Lung (tissue), 16 donors: ENCODE measurements around the gene ITGB8. TPM values are rescaled to one million over a fixed set of nuclear protein-coding genes. Genes with fewer than 3 reads are reported as not detected.

ENCODE experiments used
- ATAC-seq: fragments of 200-7000 bp; cut with Tn5 transposase; one replicate; pipeline ENCODE4 v1.9.1; 2020; ENCODE audit warnings: moderate number of reproducible peaks; ENCODE audit not compliant: insufficient read depth, low FRiP score
- DNase-seq, 3 donors: peaks; one replicate each; pipeline ENCODE4 v3.0.0-alpha.2; 2013 to 2017
- H3K27ac ChIP-seq, 2 donors: one replicate each; pipeline ENCODE4 v1.5.1; 2013; ENCODE audit warnings: mild to moderate bottlenecking in 2 of 2, moderate library complexity in 2 of 2, control low read depth in 1 of 2, inconsistent platforms in 1 of 2, low read depth in 1 of 2, low read length in 1 of 2
- H3K27me3 ChIP-seq, 3 donors: one replicate each; pipeline ENCODE4 v1.5.1; 2013; ENCODE audit warnings: low read length in 2 of 3; ENCODE audit not compliant: control insufficient read depth in 3 of 3, insufficient read depth in 3 of 3
- H3K36me3 ChIP-seq, 4 donors: one replicate each; pipeline ENCODE4 v1.5.1; 2013; ENCODE audit warnings: low read length in 4 of 4, mild to moderate bottlenecking in 1 of 4, moderate library complexity in 1 of 4; ENCODE audit not compliant: control insufficient read depth in 4 of 4, insufficient read depth in 4 of 4
- H3K4me1 ChIP-seq, 5 donors: one replicate each; pipeline ENCODE4 v1.5.1; 2013; ENCODE audit warnings: low read length in 5 of 5, mild to moderate bottlenecking in 2 of 5, moderate library complexity in 1 of 5; ENCODE audit not compliant: control insufficient read depth in 5 of 5, insufficient read depth in 5 of 5
- H3K4me3 ChIP-seq: one replicate; pipeline ENCODE4 v1.5.1; 2013; ENCODE audit warnings: mild to moderate bottlenecking, control low read depth, moderate library complexity
- H3K9ac ChIP-seq, 2 donors: one replicate each; pipeline ENCODE4 v1.5.1; 2013; ENCODE audit warnings: low read length in 2 of 2, control low read depth in 1 of 2; ENCODE audit not compliant: insufficient read depth in 1 of 2
- H3K9me3 ChIP-seq, 4 donors: one replicate each; pipeline ENCODE4 v1.5.1; 2013; ENCODE audit warnings: low read length in 3 of 4, mild to moderate bottlenecking in 1 of 4, moderate library complexity in 1 of 4; ENCODE audit not compliant: control insufficient read depth in 4 of 4, insufficient read depth in 3 of 4
- CTCF ChIP-seq: IDR thresholded peaks from 2 replicates; pipeline ENCODE4 v1.5.1; 2012; ENCODE audit warnings: mild to moderate bottlenecking; ENCODE audit errors: control extremely low read depth, extremely low read depth
- WGBS, 2 donors: extraction: QIAGEN DNeasy Blood & Tissue Kit; methylation state at CpG; one replicate each; pipeline ENCODE4 v1.1.7; 2013; 5-methylcytosine and 5-hydroxymethylcytosine counted together
- long read RNA-seq, 5 donors: transcript quantifications; one replicate each; lab custom pipeline, GENCODE V29; 2026
- polyA plus RNA-seq, 2 donors: library from polyadenylated mRNA; stranded (reverse); fragments of 200-250 nt; gene quantifications; one replicate each; pipeline ENCODE4 v1.2.1, GENCODE V29; 2013
- total RNA-seq, 2 donors: library from RNA; depleted of rRNA in 1 of 2; stranded (reverse); fragments of >200 nt in 1 of 2; gene quantifications; one replicate each; pipeline ENCODE4 v1.2.1, GENCODE V29; 2014 to 2021
- donor health status: control.
- donor health status: control.
- donor health status: Bipolar disorder and iron deficiency.
- donor health status: healthy.
- donor health status: DM: yes; HTN: yes; CAD: no.

Gene ITGB8
- total RNA-seq (10 to 100 TPM; 27.2 to 29.7 TPM), polyA plus RNA-seq (1 to 10 TPM; 1.5 to 3.2 TPM)
- long read RNA-seq, donor 1: 0 reads
- long read RNA-seq, donor 2: 0 reads
- long read RNA-seq, donor 3: 0 reads
- long read RNA-seq, donor 4: 0 reads
- long read RNA-seq, donor 5, full-length matches to known transcripts: 1 of 1 reads
- long read RNA-seq, donor 5, partial matches to known transcripts: 0 of 1 reads
- long read RNA-seq, donor 5, other reads (novel, unspliced or antisense): 0 of 1 reads

- Histone ChIP-seq H3K9me3 (no peaks in the 10 kb centered on the region), H3K27me3 (no peaks in the 10 kb centered on the region), H3K27ac (peak within 1 kb of the TSS; percentile 43 to 72), H3K36me3 (no peaks in the 10 kb centered on the region), H3K4me1 (peaks cover 0 to 14% (median 0%) of the 10 kb centered on the region in 5 donors), H3K4me3 (peak within 1 kb of the TSS; percentile 36), H3K9ac (peak within 1 kb of the TSS; percentile 95 to 98)
- DNase-seq (peak; percentile 90 to 93 (median 92)), ATAC-seq (peak; percentile 90)
- TF ChIP-seq CTCF: no peak
- 0% methylated on average over 42 to 50 of the region's 50 CpGs for WGBS, 2 donors
Observed at GRCh38 chr7:20330239-20330927, at the start of gene ITGB8. ITGB8 (plus strand) TSS chr7:20330900; CDS start chr7:20331807, 907 bp downstream.

GRCh38 chr7:20282959-20283358 lies 47.7 kb upstream of the ITGB8 start:
- Histone ChIP-seq H3K4me1 (peaks cover 0 to 14% (median 5%) of the 10 kb centered on the region in 5 donors), H3K27me3 (no peaks in the 10 kb centered on the region), H3K9ac (no peak overlapping the region), H3K4me3 (no peak overlapping the region), H3K9me3 (no peaks in the 10 kb centered on the region), H3K27ac (no peak overlapping the region), H3K36me3 (no peaks in the 10 kb centered on the region)
- no peak for TF ChIP-seq CTCF
- 68 to 85% methylated on average over 1 of the region's 1 CpG for WGBS, 2 donors
- DNase-seq: no peak
- ATAC-seq: no peak

GRCh38 chr7:20283385-20283784 lies 47.3 kb upstream of the ITGB8 start:
- Histone ChIP-seq H3K4me3 (no peak overlapping the region), H3K36me3 (no peaks in the 10 kb centered on the region), H3K27me3 (no peaks in the 10 kb centered on the region), H3K9ac (no peak overlapping the region), H3K27ac (no peak overlapping the region), H3K9me3 (no peaks in the 10 kb centered on the region), H3K4me1 (peaks cover 0 to 14% (median 5%) of the 10 kb centered on the region in 5 donors)
- no peak for TF ChIP-seq CTCF
- ATAC-seq (no peak), DNase-seq (no peak)
- 83 to 89% methylated on average over 2 of the region's 2 CpGs for WGBS, 2 donors
